Activated naive CD4-positive, alpha-beta T cell treated with anti-CD3 and anti-CD28 coated beads, Interleukin-2, amount 50 U/mL, for 72 hours (primary cell): Measurements from ENCODE around the gene ZNF70. TPM values are rescaled to one million over a fixed set of nuclear protein-coding genes. Genes with fewer than 3 reads are reported as not detected.
"Not testable (repeated sequence)": the region's sequence is repeated elsewhere in the genome, so short reads cannot be mapped to it uniquely, and the experiment has no call there.

Experiments used
- ATAC-seq, 2 donors: fragments of 150-1000 bp; cut with Tn5 transposase; 2 replicates each; pipeline ENCODE4 v1.10.0; 2021; ENCODE audit warnings: mild to moderate bottlenecking in 2 of 2, moderate library complexity in 2 of 2
- DNase-seq, 2 donors: peaks; one replicate each; pipeline ENCODE4 v3.0.0; 2021 to 2022; ENCODE audit warnings: low spot score in 2 of 2
- H3K27ac Mint-ChIP-seq, 2 donors: one replicate each; pipeline ENCODE4 v1.8.0; 2022; ENCODE audit warnings: mild to moderate bottlenecking in 2 of 2, mixed read lengths in 2 of 2
- H3K36me3 Mint-ChIP-seq, 2 donors: one replicate each; pipeline ENCODE4 v1.8.0; 2022; ENCODE audit warnings: mixed read lengths in 2 of 2
- H3K9me3 Mint-ChIP-seq, 2 donors: one replicate each; pipeline ENCODE4 v1.8.0; 2022; ENCODE audit warnings: mixed read lengths in 2 of 2
- total RNA-seq, 2 donors: library from RNA; stranded (reverse); gene quantifications; one replicate each; pipeline ENCODE4 v1.2.3, GENCODE V29; 2022

The ZNF70 gene
- total RNA-seq, 2 donors from 2014 or later = 0.32 to 2.0 TPM

DNA sequence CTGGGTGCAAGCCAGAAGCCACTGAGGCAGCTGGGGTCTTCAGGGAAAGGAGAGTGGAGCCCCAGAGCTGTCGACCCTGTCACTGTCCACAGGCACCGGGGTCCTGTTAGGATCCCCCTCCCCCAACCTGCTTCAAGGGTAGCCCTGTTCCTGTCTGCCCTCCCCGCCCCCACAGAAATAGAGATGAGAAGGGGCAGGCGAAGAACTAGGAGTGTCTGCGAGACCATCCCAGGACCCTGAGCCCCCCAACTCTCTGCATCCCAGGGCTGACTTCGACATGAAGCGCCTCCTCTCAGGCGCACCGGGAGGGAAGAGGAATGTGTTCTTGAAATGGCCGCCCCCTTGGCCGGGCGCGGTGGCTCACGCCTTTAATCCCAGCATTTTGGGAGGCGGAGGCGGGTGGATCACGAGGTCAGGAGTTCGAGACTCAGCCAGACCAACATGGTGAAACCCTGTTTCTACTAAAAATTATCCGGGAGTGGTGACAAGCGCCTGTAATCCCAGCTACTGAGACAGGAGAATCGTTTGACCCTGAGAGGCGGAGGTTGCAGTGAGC is 607 bp upstream of the ZNF70 start:
- H3K36me3 Mint-ChIP-seq = no peaks in the 10 kb centered on the region
- DNase-seq (no peak), ATAC-seq (no peak)
- no peaks in the 10 kb centered on the region for H3K9me3 Mint-ChIP-seq
- peak overlapping the region in 1 of 2 donors; percentile 68 for H3K27ac Mint-ChIP-seq

DNA sequence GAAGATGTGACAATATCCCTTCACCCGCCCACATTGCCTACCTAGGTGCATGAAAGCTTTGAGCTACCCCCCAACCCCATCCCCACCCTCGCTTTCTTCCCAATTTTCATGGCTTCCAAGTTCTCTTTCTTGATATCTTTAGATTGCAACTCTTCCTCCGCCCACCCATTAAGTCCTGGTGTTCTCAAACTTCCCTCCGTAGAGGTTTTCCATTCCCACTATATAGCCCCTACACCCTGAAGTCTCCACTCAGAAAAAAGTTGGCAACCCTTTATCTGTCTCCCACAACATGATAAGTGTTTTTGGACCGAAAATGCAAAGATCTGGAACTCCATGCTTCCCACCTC is 572 bp downstream of the ZNF70 start:
- Mint-ChIP-seq H3K27ac (peak overlapping the region; percentile 68 to 85), H3K36me3 (peaks cover 0 to under 1% of the 10 kb centered on the region in 2 donors), H3K9me3 (no peaks in the 10 kb centered on the region)
- no peak for DNase-seq
- ATAC-seq = no peak

DNA sequence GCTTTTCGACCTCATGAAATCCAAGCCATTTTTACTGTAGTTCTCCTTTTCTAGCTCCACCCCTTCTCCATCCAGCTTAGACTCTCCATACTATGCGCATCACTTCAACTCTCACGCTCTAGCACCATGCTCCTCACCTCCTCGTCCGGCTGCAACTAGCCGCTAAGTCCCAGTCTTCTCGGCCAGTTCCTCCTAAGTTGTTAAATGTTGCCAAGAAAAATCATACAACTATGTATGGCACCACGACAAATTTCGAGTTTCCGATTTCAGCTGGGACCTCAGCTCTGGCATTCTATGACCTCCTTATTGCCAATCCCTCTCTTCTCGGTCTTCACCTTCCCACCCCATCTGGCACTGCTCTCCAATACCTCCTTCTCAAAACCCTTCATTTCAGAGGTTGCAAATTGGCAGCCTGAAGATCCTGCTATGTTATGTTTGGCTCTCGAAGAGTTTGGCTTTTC is 1.0 kb downstream of the ZNF70 start:
- ATAC-seq (no peak), DNase-seq (no peak)
- Mint-ChIP-seq H3K27ac (no peak overlapping the region), H3K36me3 (peaks cover 5% of the 10 kb centered on the region in 2 donors), H3K9me3 (peaks cover 0 to 4% of the 10 kb centered on the region in 2 donors)

GRCh38 chr22:23745791-23746190 is 5.1 kb downstream of the ZNF70 start:
- Mint-ChIP-seq H3K27ac (no peak overlapping the region), H3K36me3 (peaks cover 21 to 24% of the 10 kb centered on the region in 2 donors), H3K9me3 (peaks cover 0 to 12% of the 10 kb centered on the region in 2 donors)
- no peak for ATAC-seq
- no peak for DNase-seq

DNA sequence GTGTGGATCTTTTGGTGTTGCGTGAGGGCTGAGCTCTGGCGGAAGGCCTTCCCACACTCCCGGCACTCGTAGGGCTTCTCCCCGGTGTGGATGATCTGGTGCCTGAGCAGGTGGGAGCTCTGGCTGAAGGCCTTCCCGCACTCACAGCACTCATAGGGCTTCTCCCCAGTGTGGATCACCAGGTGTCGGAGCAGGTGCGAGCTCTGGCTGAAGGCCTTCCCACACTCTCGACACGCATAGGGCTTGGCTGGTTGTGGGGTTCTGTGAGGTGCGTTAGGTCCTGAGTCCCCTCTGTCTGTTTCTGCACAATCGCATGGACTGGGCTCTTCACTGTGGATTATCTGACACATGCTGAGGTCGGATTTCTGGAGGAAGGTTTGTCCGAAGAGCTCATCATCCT is 6.4 kb downstream of the ZNF70 start:
- no peak for ATAC-seq

DNA sequence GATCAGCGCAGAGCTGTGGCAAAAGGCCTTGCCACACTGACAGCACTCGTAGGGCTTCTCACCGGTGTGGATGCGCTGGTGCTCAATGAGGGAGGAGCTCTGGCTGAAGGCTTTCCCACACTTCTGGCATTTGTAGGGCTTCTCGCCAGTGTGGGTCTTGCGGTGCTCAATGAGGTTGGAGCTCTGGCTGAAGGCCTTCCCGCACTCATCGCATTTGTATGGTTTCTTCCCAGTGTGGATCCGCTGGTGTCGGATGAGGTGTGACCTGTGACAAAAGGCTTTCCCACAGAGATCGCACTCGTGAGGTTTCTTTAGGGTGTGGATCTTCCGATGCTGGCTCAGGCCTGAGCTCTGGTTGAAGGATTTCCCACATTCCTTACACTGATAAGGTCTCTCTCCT is 6.9 kb downstream of the ZNF70 start:
- DNase-seq (no peak), ATAC-seq (no peak)
- Mint-ChIP-seq H3K36me3 (peaks cover 21 to 24% of the 10 kb centered on the region in 2 donors), H3K9me3 (peaks cover 0 to 12% of the 10 kb centered on the region in 2 donors), H3K27ac (no peak overlapping the region)

More for the DNA sequence above, 6.4 kb downstream of the ZNF70 start:
- no peak for DNase-seq
- H3K9me3 Mint-ChIP-seq = peaks cover 0 to 12% of the 10 kb centered on the region in 2 donors
- no peak overlapping the region for H3K27ac Mint-ChIP-seq
- H3K36me3 Mint-ChIP-seq = peaks cover 21 to 24% of the 10 kb centered on the region in 2 donors

GRCh38 chr22:23743303-23743705 is 7.6 kb downstream of the ZNF70 start:
- ATAC-seq = no peak
- Mint-ChIP-seq H3K27ac (no peak overlapping the region), H3K9me3 (peaks cover 0 to 12% of the 10 kb centered on the region in 2 donors), H3K36me3 (peaks cover 21 to 24% of the 10 kb centered on the region in 2 donors)
- no peak for DNase-seq

DNA sequence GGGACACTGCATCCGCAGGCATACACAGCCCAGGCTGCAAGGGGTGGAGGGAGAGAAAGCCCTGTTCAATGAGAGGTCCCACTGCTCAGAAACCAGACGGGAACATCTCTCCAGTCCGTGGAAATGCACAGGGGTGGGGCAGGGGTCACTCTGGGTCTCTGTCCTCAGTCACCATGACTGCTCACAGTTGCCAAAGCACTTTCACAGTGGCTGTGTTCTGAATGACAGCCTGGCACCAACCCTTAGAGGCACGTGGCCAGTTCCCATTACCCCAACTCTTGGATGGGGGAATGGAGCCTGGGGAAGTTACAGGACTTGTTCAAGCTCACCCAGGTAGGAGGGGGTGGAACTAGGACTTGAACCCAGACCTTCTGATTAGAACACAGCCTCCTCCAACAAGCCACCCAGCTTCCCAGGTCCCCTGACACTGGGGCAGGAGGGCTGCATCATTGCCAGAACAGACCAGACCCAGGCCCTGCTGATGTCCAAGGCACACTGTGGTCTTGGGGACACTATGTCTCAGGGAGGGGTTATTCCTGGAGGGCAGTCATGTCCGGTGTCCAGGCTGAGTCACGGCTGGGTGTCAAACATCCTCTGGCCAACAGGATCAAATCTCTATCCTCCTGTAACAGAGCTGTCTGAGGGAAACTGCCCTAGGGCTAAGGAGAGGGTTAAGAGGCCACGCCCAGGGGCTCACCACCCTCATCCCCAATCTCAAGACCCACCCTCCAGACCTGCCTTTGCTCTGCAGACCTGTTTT is 8.2 kb downstream of the ZNF70 start:
- no peak overlapping the region for H3K27ac Mint-ChIP-seq
- H3K36me3 Mint-ChIP-seq = peaks cover 21 to 24% of the 10 kb centered on the region in 2 donors
- ATAC-seq (no peak), DNase-seq (no peak)
- peaks cover 0 to 12% of the 10 kb centered on the region in 2 donors for H3K9me3 Mint-ChIP-seq

DNA sequence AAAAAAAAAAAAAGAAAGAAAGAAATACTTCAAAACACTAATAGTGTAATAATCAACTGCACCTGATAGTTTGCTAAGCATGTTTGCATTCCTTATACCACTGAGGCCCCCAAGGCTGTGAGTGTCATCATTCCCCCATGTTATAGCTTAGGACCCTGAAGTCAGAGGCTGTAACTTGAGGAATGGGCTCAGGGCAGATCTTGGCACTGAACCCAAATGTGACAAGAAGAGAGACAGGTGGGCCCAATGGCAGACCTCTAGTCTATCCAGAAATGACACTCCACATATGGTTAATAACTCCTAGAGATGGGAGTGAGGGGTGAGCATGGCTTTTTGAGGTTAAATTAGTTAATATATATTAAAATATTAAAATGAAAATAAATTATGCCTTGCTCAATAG is 13.2 kb downstream of the ZNF70 start:
- Mint-ChIP-seq H3K36me3 (no peaks in the 10 kb centered on the region), H3K27ac (no peak overlapping the region), H3K9me3 (no peaks in the 10 kb centered on the region)
- ATAC-seq (no peak), DNase-seq (no peak)

DNA sequence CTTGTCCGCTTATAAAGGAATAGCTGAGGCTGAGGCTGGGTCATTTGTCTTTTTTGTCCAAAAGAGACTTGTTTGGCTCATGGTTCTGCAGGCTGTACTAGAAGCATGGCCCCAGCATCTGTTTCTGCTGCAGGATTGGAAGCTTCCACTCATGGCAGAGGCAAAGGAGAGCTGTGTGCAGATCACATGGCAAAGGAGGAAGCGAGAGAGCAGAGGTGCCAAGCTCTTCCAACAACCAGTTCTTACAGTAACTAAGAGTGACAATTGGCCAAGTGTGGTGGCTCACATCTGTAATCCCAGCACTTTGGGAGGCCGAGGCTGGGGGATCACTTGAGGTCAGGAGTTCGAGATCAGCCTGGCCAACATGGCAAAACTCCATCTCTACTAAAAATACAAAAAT is 22.8 kb downstream of the ZNF70 start:
- DNase-seq, ATAC-seq, H3K36me3 Mint-ChIP-seq, H3K27ac Mint-ChIP-seq, H3K9me3 Mint-ChIP-seq: not testable (repeated sequence)

- Mint-ChIP-seq H3K36me3 (no peaks in the 10 kb centered on the region), H3K27ac (peak overlapping the region in 1 of 2 donors; percentile 50), H3K9me3 (no peaks in the 10 kb centered on the region)
- ATAC-seq (no peak), DNase-seq (no peak)
These were observed 28.2 kb downstream of the ZNF70 start for GRCh38 chr22:23722724-23723123.

- no peaks in the 10 kb centered on the region for H3K9me3 Mint-ChIP-seq
- H3K27ac Mint-ChIP-seq = no peak overlapping the region
- no peaks in the 10 kb centered on the region for H3K36me3 Mint-ChIP-seq
- ATAC-seq (no peak), DNase-seq (no peak)
These were observed 28.8 kb downstream of the ZNF70 start for GRCh38 chr22:23722160-23722559.

DNA sequence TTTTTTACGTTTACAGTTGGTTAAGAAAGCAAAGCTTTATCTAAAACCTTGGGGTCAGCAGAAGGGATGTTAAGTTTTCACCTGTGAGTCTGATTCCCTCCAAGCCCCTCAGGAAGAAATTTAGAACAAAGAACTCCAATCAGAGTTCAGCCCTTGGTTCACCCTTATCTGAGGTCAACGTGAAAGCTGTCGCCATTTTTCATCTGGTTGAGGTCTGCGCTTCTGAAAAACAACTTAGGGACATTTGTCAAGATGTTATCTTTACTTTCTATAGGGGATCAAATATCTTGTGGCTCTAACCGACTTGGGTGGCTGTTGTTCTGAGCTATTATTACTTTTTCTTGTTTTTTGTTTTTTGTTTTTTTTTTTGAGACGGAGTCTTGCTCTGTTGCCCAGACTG is 30.1 kb downstream of the ZNF70 start:
- Mint-ChIP-seq H3K9me3 (no peaks in the 10 kb centered on the region), H3K27ac (no peak overlapping the region), H3K36me3 (no peaks in the 10 kb centered on the region)
- ATAC-seq = no peak
- no peak for DNase-seq

GRCh38 chr22:23718371-23719165 is 32.3 kb downstream of the ZNF70 start:
- no peak for ATAC-seq
- H3K36me3 Mint-ChIP-seq = peaks cover 0 to 8% of the 10 kb centered on the region in 2 donors
- no peaks in the 10 kb centered on the region for H3K9me3 Mint-ChIP-seq
- peak overlapping the region in 1 of 2 donors; percentile 27 for H3K27ac Mint-ChIP-seq
- DNase-seq = no peak

DNA sequence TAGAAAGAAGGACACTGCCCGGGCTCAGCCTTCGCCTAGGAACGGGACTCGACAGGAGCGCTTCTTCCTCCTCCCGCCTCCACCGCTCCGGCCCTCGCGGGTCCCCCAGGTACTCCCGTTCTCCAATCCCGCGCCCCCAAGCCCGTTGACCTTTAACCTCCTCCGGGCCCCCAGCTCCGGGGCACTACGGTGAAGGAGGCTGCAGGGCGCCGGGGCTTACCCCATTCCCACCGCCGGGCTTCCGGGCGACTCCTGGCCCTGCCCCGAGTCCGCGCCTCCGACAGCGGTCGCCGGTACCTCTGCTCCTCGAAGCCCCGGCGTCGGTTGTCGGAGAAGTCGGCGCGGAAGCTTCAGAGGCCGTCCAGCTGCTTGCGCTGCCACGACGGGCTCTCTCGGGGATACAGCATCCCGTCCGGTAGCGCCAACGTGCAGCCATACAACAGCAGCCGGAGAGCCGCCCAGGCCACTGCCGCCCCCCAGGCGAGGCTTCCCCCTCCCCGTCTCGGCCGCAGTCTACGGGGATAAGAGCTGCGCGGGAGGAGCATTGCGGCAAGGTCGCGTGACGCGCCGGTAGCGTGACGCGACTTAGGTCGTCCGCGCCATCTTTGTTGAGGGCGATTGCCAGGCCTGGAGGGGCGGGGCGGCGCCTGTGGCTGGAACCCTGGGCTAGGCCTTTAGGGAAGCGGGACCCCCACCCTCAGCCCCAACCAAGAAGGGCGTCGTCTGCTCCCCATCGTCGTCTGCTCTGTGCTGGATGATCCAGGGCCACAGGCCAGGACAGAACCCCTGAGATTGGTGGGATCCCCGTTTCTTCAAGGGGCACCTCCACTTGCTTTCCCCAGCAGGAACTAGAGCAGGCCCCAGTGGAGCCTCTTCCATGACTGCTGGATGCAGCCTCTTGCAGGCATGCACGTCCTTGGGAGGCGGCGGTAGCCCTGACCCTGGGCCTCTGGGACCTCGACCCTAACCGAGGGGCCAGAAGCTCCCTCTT is 33.8 kb downstream of the ZNF70 start:
- Mint-ChIP-seq H3K9me3 (no peaks in the 10 kb centered on the region), H3K36me3 (peaks cover 0 to 9% of the 10 kb centered on the region in 2 donors), H3K27ac (peak overlapping the region; percentile 77 to 93)
- ATAC-seq (peak; percentile 93 to 96), DNase-seq (peak; percentile 83 to 84)

DNA sequence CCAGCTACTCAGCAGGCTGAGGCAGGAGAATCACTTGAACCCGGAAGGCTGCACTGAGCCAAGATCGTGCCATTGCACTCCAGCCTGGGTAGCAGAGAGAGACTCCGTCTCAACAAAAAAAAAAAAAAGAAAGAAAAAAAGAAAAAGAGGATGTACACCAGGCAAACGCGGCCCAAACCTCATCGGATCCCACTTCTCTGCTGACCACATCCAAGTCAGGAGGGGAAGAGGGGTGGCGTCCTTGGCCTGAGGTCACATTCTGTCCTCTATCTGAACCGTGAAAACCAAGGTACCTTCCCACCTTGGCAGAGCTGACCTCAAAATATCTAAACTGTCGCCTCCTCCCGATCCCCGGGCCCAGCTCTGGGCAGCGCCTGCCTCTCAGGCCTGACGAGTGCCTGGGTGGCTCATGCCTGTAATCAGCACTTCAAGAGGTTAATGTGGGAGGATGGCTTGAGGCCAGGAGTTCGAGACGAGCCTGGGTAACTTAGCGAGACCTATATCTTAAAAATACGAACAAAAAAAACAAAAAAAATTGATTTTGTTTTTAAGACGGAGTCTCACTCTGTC is 35.0 kb downstream of the ZNF70 start:
- DNase-seq (no peak), ATAC-seq (no peak)
- Mint-ChIP-seq H3K9me3 (no peaks in the 10 kb centered on the region), H3K27ac (peak overlapping the region; percentile 55 to 66), H3K36me3 (peaks cover 4 to 16% of the 10 kb centered on the region in 2 donors)
